ENCODE measurements around the gene HOXA7. TPM values are rescaled to one million over a fixed set of nuclear protein-coding genes. Genes with fewer than 3 reads are reported as not detected.

The HOXA7 gene
- total and polyA plus RNA-seq, 4 donors = 1.0 to 2.2 (median 1.4) TPM

GRCh38 chr7:27179503-27180430, 23.3 kb upstream of the HOXA7 start:
- Histone ChIP-seq H3K27ac (ENCODE audit: low read depth in 1 of 2, low read length in 1 of 2) (no peak overlapping the region), H3K4me1 (ENCODE audit: control insufficient read depth in 5 of 5, insufficient read depth in 5 of 5, low read length in 5 of 5) (peaks cover 0 to 19% (median 9%) of the 10 kb centered on the region in 5 donors), H3K9ac (ENCODE audit: insufficient read depth in 1 of 2, low read length in 2 of 2) (no peak overlapping the region), H3K9me3 (ENCODE audit: control insufficient read depth in 4 of 4, insufficient read depth in 3 of 4, low read length in 3 of 4) (peaks cover 0 to 9% (median 0%) of the 10 kb centered on the region in 4 donors), H3K4me3 (no peak overlapping the region), H3K27me3 (ENCODE audit: control insufficient read depth in 3 of 3, insufficient read depth in 3 of 3, low read length in 2 of 3) (peaks cover 17 to 97% (median 84%) of the 10 kb centered on the region in 3 donors), H3K36me3 (ENCODE audit: control insufficient read depth in 4 of 4, insufficient read depth in 4 of 4, low read length in 4 of 4) (no peaks in the 10 kb centered on the region)
- DNase-seq = peak; percentile 83 to 86 (median 83)
- WGBS, 2 donors = 12 to 15% methylated on average over 56 of the region's 56 CpGs
- peak; percentile 59 for ATAC-seq (ENCODE audit: insufficient read depth, low FRiP score)
- TF ChIP-seq CTCF (IDR thresholded peaks at IDR 0.05; ENCODE audit: control extremely low read depth, extremely low read depth) = peak; percentile 35

- H3K9me3 ChIP-seq (ENCODE audit: control insufficient read depth in 4 of 4, insufficient read depth in 3 of 4, low read length in 3 of 4) = peaks cover 0 to 6% (median 0%) of the 10 kb centered on the region in 4 donors
- peak in 2 of 3 donors; percentile 19 to 24 for DNase-seq
- H3K36me3 ChIP-seq (ENCODE audit: control insufficient read depth in 4 of 4, insufficient read depth in 4 of 4, low read length in 4 of 4) = no peaks in the 10 kb centered on the region
- no peak for ATAC-seq (ENCODE audit: insufficient read depth, low FRiP score)
- peaks cover 20 to 98% (median 83%) of the 10 kb centered on the region in 3 donors for H3K27me3 ChIP-seq (ENCODE audit: control insufficient read depth in 3 of 3, insufficient read depth in 3 of 3, low read length in 2 of 3)
- no peak for TF ChIP-seq CTCF (IDR thresholded peaks at IDR 0.05; ENCODE audit: control extremely low read depth, extremely low read depth)
- no peak overlapping the region for H3K4me3 ChIP-seq
- no peak overlapping the region for H3K9ac ChIP-seq (ENCODE audit: insufficient read depth in 1 of 2, low read length in 2 of 2)
- no peak overlapping the region for H3K27ac ChIP-seq (ENCODE audit: low read depth in 1 of 2, low read length in 1 of 2)
- H3K4me1 ChIP-seq (ENCODE audit: control insufficient read depth in 5 of 5, insufficient read depth in 5 of 5, low read length in 5 of 5) = peaks cover 0 to 18% (median 11%) of the 10 kb centered on the region in 5 donors
- WGBS, 2 donors = 57 to 72% methylated on average over 14 of the region's 14 CpGs
Measured at GRCh38 chr7:27179030-27179429, 22.6 kb upstream of the HOXA7 start.

- peaks cover 0 to 17% (median 8%) of the 10 kb centered on the region in 5 donors for H3K4me1 ChIP-seq (ENCODE audit: control insufficient read depth in 5 of 5, insufficient read depth in 5 of 5, low read length in 5 of 5)
- WGBS, 2 donors = 85 to 87% methylated on average over 6 of the region's 6 CpGs
- peak in 1 of 3 donors; percentile 13 for DNase-seq
Measured at GRCh38 chr7:27178366-27178765, 21.9 kb upstream of the HOXA7 start.

More at GRCh38 chr7:27178366-27178765, 21.9 kb upstream of the HOXA7 start:
- no peak for ATAC-seq (ENCODE audit: insufficient read depth, low FRiP score)
- no peak overlapping the region for H3K9ac ChIP-seq (ENCODE audit: insufficient read depth in 1 of 2, low read length in 2 of 2)
- H3K27me3 ChIP-seq (ENCODE audit: control insufficient read depth in 3 of 3, insufficient read depth in 3 of 3, low read length in 2 of 3) = peaks cover 23 to 92% (median 77%) of the 10 kb centered on the region in 3 donors
- H3K27ac ChIP-seq (ENCODE audit: low read depth in 1 of 2, low read length in 1 of 2) = no peak overlapping the region
- TF ChIP-seq CTCF (IDR thresholded peaks at IDR 0.05; ENCODE audit: control extremely low read depth, extremely low read depth) = no peak
- peaks cover 0 to 9% (median 0%) of the 10 kb centered on the region in 4 donors for H3K9me3 ChIP-seq (ENCODE audit: control insufficient read depth in 4 of 4, insufficient read depth in 3 of 4, low read length in 3 of 4)
- no peaks in the 10 kb centered on the region for H3K36me3 ChIP-seq (ENCODE audit: control insufficient read depth in 4 of 4, insufficient read depth in 4 of 4, low read length in 4 of 4)
- H3K4me3 ChIP-seq = no peak overlapping the region
